HG03442 (cell line): ENCODE results near the gene ZNF684.
"Not testable (repeated sequence)": the region's sequence is repeated elsewhere in the genome, so short reads cannot be mapped to it uniquely, and the experiment has no call there.

Experiments used
- ATAC-seq: cut with Tn5 transposase; IDR thresholded peaks from one replicate; pipeline ENCODE4 v1.9.1; 2021; ENCODE audit warnings: mild to moderate bottlenecking, moderate library complexity; ENCODE audit not compliant: unreplicated experiment

ZNF684 gene

GRCh38 chr1:40567825-40568224 lies 36.4 kb downstream of the ZNF684 start:
- no peak for ATAC-seq

DNA sequence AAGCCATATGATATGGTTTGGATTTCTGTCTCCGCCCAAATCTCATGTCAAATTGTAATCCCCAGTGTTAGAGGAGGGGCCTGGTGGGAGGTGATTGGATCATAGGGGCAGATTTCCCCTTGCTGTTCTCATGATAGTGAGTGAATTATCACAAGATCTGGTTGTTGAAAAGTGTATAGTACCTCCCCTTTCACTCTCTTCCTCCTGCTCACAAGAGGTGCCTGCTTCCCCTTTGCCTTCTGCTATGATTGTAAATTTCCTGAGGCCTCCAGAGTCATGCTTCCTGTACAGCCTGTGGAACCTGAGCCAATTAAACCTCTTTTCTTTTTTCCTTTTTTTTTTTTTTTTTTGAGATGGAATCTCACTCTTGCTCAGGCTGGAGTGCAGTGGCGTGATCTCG lies 43.4 kb downstream of the ZNF684 start:
- ATAC-seq: not testable (repeated sequence)

DNA sequence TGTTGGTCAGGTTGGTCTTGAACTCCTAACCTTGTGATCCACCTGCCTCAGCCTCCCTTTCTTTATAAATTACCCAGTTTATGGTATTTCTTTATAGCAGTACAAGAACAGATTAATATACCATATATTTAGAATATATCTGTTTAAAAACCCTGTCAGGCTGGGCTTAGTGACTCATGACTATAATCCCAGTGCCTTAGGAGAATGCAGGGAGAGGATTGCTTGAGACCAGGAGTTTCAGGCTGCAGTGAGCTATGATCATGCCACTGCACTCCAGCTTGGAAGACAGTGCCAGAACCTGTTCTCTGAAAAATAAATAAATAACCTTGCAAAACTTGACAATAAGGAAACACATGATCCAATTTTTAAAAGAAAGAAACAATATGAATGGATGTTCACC lies 43.9 kb downstream of the ZNF684 start:
- no peak for ATAC-seq

- ATAC-seq: no peak
Measured at GRCh38 chr1:40582116-40582515, 50.7 kb downstream of the ZNF684 start.

GRCh38 chr1:40583980-40584379 lies 52.5 kb downstream of the ZNF684 start:
- no peak for ATAC-seq

DNA sequence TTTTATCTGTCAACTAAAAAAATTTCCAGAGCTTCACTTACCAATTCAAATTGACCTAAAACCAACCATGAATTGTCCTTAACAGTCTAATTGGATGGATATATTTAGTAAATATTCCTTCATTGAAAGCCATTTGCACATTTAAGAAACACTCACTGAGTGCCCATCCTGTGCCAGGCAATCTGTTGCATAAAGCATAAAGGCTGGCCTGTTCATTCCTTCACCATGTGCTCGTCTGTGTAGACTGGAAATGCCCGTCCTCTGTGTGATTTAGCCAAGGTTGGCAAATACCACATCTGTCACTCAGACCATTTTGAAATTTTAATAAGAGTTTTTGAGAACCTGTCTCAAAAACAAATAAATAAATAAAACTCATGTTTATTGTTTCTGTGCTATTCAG lies 57.1 kb downstream of the ZNF684 start:
- ATAC-seq: no peak

- no peak for ATAC-seq
Measured at GRCh38 chr1:40592107-40592803, 60.8 kb downstream of the ZNF684 start.

- no peak for ATAC-seq
Measured at GRCh38 chr1:40593449-40594186, 62.2 kb downstream of the ZNF684 start.

DNA sequence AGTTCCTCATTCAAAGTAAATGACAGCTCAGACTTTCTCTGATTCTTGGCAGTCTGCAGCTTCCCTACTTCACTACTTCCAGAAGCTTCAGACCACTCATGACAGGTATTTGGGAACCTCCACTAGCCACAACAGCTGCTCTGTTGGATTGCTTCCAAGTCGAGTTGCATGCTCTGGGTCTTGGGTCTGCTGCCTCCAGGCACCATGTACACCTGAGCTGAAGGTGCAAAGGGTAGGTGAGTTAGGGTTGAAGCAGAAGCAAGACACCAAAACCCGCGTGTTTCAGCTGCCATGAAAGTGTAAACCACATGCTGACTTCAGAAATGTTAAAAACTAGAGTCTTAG lies 62.7 kb downstream of the ZNF684 start:
- ATAC-seq: no peak

- no peak for ATAC-seq
Measured at GRCh38 chr1:40595623-40596022, 64.2 kb downstream of the ZNF684 start.
